Subcutaneous adipose tissue (tissue), 4 donors: ENCODE results near the gene NTPCR. TPM values are rescaled to one million over a fixed set of nuclear protein-coding genes. Genes with fewer than 3 reads are reported as not detected.

Source experiments
- CTCF ChIP-seq: fragments of 450-650 bp; IDR thresholded peaks from one replicate; pipeline ENCODE4 v1.5.1; 2016; ENCODE audit warnings: low read depth, mild to moderate bottlenecking, control low read depth, antibody characterized with exemption, moderate library complexity
- total RNA-seq, 4 donors: library from RNA; depleted of rRNA; stranded (reverse); fragments of >200 nt; gene quantifications; one replicate each; pipeline ENCODE4 v1.1.0, GENCODE V29; 2016

NTPCR gene
- total RNA-seq, 4 donors from 2014 or later: 12.4 to 26.0 (median 24.0) TPM

GRCh38 chr1:232987046-232987773 is 36.8 kb downstream of the NTPCR start:
- TF ChIP-seq CTCF: no peak

GRCh38 chr1:232987774-232988140 is 37.3 kb downstream of the NTPCR start:
- TF ChIP-seq CTCF: no peak

GRCh38 chr1:232988572-232989040 is 38.2 kb downstream of the NTPCR start:
- no peak for TF ChIP-seq CTCF

- no peak for TF ChIP-seq CTCF
Observed at GRCh38 chr1:232990176-232991128, 40.0 kb downstream of the NTPCR start.

- TF ChIP-seq CTCF: no peak
Observed at GRCh38 chr1:232991238-232991637, 40.8 kb downstream of the NTPCR start.

GRCh38 chr1:232992227-232992626 is 41.8 kb downstream of the NTPCR start:
- no peak for TF ChIP-seq CTCF

- no peak for TF ChIP-seq CTCF
Observed at GRCh38 chr1:232993555-232993954, 43.1 kb downstream of the NTPCR start.
